NCI-H446 treated with DMSO at 0.1 percent for 48 hours (cell line): ENCODE data around the gene MRPL28.
"Not testable (repeated sequence)": the region's sequence is repeated elsewhere in the genome, so short reads cannot be mapped to it uniquely, and the experiment has no call there.

Experiments
- DNase-seq: peaks from one replicate; lab custom pipeline; 2025; lab: John Stamatoyannopoulos, UW

The MRPL28 gene

GRCh38 chr16:389352-389751 is 19.0 kb upstream of the MRPL28 start:
- no peak for DNase-seq

DNA sequence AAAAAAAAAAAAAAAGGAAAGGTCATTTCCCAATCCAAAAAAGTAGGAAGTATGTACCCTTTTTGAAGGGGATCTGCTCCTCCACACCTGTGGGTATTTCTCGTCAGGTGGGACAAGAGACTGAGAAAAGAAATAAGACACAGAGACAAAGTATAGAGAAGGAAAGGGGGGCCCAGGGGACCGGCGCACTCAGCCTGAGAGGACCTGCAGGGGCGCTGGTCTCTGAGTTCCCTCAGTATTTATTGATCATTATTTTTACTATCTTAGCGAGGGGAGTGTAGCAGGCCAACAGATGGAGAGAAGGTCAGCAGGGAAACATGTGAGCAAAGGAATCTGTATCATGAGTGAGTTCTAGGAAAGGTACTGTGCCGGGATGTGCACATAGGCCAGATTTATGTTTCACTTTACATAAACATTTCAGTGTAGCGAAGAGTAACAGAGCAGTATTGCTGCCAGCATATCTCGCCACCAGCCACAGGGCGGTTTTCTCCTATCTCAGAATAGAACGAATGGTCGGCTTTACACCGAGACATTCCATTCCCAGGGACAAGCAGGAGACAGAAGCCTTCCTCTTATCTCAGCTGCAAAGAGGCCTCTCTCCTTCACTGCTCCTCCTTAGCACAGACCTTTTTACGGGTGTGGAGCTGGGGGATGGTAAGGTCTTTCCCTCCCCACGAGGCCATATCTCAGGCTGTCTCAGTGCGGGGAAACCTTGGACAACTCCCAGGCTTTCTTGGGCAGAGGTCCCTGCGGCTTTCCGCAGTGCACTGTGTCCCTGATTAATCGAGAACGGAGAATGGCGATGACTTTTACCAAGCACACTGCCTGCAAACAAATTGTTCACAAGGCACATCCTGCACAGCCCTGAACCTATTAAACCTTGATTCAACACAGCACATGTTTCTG is 17.7 kb upstream of the MRPL28 start:
- DNase-seq: not testable (repeated sequence)

GRCh38 chr16:386641-387156 is 16.4 kb upstream of the MRPL28 start:
- no peak for DNase-seq

GRCh38 chr16:383326-384051 is 13.2 kb upstream of the MRPL28 start:
- no peak for DNase-seq

DNA sequence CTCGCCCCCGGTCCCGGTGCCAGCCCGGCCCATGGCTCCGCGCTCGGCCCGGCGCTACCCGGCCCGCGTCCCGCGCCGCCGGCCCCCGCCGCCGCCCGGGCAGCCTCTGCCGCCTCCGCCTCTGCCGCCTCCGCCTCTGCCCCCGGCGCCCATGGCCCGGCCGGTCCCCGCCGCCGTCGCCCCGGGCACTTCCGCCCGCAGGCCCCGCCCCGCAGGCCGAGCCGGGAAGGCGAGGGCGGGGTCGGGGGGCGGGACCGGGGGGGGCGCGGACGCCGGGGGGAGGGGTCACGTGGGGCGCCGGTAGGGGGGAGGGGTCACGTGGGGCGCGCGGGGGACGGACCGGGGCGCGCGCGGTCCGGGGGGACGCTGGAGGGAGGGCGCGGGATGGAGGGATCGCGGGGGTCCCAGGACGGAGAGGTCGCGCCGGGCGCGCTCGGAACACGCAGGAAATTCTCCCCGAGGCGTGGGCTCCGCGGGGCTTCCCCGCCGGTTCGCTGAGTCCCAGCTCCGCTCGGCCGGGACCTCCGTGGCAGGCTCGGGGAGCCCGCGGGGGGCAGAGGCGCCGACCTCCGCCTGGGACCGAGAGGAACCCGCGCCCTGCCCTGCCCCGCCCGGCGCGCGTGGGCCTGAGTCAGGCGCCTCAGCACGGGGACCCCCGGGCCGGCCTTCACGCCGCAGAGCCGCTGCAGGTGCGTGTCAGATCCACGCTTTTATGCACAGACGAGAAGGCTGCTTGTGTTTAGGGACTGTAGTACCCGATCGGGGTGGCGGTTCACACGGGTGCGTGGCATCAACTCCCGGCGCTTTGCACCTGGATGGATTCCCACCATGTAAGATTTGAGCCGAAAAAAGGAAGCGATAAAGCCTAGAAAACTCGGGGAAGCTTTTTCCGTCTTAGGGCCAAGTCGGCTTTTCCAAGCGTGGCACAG is 11.7 kb upstream of the MRPL28 start, which contains the start of gene PGAP6:
PGAP6 (minus strand) TSS at position 190 of the 929 bp plus-strand sequence; CDS start at position 33, 157 bp downstream.
- DNase-seq: no peak

DNA sequence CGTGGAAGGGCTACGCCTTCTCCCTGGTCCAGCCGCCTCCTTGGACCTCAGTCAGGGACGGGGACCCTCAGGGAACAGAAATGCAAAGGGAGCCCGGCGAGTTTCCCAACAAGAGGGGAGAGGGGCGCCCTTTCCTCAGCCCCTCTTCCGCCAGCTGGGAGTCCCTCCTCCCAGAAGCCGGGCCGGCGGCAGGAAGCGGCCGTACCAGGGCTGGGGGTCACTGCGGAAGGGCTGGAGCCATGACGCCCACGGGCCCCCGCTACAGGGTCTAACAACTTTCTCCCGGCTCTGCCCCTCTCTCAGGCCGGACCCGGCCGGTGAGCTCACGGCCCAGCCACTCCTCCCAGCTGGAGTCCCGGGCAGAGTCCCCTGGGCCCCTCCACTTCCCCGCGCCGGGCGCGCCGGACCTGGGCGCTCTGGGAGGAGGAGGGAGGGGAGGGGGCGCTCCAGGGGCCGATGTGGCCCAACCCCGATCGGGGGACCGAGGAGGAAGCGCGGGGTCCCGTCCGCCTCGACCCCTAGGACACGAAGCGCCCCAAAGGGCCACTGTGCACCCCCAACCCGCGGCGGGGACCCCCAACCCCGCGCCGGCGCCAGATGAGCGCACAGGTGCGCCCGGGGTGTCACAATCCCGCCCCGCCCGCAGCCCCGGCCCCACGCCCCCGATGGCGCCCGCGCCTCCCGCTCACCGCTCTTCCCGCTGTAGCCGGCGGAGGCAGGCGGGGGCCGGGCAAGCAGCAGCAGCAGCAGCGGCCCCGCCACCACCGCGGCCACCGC is 10.9 kb upstream of the MRPL28 start:
- no peak for DNase-seq

GRCh38 chr16:380762-381011 is 10.3 kb upstream of the MRPL28 start:
- no peak for DNase-seq

DNA sequence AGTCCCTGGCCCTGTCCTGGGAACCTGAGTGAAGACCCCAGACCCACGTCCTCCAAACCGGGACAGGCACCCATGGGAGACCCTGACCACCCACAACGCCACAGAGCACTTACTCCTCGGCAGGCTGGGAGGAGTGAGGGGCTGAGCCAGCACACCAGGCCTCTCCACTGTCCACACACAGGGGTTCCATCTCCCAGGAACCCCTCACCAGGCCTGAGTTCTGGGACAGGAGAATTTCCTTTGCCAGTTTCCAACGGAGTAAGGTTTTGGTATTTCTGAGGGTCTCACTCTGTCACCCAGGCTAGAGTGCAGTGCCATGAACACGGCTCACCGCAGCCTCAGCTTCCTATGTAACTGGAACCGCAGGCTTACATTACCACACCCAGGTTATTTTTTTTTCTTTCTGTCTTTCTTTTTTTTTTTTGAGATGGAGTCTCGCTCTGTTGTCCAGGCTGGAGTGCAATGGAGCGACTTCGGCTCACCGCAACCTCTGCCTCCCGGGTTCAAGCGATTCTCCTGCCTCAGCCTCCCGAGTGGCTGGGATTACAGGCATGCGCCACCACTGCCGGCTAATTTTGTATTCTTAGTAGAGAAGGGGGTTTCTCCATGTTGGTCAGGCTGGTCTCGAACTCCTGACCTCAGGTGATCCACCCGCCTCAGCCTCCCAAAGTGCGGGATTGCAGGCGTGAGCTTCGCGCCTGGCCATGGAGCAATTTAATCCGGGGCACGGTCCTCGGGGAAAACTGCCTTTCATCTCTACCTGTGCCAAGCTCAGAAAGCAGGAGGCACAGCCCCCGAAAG is 9.8 kb upstream of the MRPL28 start:
- DNase-seq: no peak

DNA sequence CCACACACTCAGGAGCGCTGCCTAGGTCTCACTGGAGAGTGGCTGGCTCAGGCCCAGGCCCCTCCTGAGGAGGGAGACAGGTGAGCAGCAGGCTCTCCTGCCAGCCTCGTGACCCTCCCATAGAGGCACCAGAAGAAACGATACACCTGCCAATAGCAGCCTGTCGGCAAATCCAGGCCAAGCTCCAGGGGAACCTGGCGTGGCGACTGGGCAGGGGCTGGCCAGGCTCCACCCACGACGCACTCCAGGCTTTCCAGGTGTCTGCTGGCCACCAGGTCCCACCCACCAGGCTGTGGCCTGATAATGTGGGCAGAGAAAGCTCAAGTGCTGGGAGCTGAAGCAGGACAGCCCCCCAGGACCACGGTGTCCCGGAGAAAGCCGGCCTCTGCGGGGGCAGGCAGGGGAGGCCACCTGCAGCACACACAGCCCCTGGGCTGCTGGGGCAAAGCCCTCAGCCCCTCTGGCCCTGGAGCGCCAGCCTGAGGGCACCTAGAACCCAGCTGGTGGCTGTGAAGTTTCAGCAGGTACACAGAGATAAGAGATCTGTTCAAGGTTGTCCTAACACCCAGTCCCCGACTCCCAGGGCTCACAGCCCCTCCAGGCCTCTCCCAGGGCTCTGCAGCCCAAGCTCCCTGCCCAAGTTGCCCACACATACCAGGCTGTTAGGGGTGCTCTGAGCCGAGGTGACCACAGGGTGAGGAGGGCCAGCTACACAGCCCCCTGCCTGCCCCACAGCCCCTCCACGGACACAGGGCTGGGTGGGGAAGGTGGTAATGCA is 9.0 kb upstream of the MRPL28 start:
- no peak for DNase-seq

GRCh38 chr16:378821-379182 is 8.5 kb upstream of the MRPL28 start:
- DNase-seq: no peak

DNA sequence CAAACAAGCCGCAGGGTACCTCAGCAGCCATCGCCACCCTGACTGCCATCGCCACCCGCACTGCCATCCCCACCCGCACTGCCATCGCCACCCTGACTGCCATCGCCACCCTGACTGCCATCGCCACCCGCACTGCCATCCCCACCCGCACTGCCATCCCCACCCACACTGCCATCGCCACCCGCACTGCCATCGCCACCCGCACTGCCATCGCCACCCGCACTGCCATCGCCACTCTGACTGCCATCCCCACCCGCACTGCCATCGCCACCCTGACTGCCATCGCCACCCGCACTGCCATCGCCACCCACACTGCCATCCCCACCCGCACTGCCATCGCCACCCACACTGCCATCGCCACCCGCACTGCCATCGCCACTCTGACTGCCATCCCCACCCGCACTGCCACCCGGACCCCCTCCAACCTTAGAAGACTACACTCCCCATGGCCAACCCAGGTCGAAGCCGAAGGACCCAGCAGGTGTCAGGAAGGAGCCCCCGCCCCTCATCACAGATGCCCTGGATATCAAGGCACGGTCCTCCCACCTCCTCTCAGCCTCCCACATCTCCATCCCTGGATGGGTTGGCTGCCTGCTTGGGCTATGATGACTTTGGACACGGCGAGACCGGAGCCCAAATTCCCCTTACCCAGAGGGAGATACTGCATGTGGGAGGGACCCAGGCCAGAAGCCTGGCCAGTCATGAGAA is 7.9 kb upstream of the MRPL28 start:
- not testable (repeated sequence) for DNase-seq

DNA sequence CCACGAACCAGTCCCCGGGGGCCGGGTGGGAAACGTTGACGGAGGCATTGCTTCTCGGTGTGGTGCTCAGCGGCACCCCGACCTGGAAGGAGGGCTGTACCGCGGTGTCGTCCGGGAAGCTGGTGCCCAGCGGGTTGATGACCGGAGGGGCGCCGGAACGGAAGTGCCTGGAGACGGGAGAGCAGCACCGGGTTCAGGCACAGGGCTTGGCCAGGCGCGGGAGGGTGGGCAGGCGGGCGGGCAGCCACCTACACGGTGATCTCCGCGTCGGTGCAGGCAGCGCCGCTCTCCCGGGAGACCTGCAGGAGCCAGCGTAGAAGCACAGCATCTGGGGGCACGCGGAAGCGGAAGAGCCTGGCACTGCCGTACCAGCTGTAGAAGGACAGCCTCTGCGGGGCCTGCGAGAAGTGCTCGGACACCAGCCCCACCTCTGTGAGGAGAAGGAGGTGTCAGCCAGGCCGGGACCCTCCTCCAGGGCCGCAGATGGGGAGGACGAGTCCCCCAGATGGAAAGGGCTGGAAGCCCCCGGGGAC is 7.1 kb upstream of the MRPL28 start:
- DNase-seq: no peak

DNA sequence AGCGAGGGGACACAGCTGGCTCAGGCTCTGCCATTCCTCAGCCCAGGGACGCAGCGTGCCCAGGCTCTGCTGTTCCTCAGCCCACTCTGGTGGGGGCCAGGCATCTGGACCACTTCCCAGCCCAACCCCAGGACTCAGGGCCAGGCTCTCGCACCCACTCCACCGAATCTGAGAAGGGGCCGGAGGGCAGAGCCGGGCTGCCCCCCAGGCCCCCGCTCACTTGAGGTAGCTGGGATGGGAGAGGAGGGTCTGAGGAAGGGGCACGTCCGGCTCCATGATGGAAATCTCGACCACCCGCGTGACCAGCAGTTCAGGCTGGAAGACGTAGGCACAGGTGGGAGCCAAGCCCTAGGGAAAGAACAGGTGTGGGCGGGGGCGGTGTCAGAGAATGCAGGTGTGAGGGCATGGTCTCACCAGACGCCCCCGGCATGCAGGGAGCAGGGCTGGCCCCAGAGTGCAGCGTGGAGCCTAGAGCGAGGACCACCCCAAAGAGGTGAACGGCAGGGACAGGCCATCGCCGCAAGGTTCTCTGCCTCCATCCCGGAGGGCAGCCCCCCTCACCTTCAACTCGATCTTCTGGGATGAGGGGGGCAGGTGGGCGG is 6.6 kb upstream of the MRPL28 start:
- DNase-seq: no peak

DNA sequence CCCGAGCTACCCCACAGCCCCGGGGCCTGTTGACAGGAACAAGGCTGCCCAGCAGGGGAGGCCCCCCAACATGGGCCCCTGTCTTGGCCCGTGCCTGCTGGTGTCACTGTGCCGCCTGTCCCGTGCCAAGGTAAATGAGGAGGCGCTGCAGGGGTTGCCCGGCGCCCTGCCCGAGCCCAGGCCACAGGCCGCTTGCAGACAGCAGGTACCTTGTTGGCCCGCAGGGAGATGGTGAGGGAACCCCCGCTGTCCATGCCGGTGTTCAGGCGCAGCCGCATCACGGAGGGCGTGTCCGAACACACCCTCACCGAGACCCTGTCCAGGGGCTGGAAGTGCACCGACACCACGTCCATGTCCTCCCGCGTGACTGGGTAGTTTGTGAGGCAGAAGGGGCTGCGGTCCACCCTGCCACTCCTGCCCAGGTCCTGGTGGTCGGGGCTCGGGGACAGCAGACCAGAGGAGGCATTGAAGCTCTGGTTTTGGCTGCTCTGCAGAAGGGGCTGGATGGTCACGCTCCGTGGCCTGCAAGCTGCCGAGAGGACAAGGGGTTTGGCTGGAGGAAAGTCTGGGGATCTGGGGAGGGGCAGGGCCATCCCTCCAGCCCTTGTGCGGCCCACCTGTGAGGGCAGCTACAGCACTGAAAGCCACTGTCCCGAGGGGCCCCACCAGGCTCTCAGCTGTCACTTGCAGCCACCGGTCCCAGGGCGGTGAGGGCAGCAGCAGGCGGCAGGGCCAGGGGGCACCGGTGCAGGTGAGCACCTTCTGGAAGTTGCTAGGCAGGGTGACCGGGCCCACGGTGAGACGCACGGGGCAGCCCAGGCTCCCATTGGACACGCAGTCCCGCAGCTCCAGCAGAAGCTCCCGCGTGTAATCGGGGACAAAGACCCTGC is 5.8 kb upstream of the MRPL28 start:
- DNase-seq: no peak

DNA sequence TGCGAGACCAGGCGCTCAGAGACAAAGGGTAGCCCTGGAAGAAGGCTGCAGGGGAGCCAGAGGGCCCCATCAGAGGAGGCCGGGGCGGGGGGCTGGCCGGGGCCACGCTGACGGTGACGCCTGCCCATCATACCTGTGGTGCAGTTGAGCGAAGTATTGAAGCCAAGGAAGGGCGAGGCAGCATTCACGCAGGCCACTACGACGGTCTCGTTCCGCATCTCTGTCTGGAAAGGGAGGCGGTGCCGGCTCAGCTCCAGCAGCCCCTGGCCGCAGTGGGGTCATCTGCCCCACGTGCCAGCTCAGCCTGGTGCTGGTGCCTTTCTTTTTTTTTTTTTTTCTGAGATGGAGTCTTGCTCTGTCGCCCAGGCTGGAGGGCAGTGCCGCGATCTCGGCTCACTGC is 4.9 kb upstream of the MRPL28 start:
- DNase-seq: no peak

DNA sequence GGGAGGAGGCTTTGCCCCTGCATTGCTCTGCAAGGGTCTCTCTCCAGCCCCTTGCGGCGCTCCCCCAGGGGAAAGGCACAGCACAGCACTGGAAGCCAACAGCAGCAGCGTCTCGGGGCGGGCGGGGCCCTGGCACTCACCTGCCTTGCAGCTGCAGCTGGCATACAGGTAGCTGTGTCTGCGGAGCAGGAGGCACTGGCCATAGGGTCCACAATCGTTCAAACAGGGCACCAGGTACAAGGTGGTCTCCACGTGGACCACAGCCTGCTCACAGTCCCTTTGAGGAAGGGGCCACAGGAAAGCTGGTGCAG is 4.2 kb upstream of the MRPL28 start:
- no peak for DNase-seq

DNA sequence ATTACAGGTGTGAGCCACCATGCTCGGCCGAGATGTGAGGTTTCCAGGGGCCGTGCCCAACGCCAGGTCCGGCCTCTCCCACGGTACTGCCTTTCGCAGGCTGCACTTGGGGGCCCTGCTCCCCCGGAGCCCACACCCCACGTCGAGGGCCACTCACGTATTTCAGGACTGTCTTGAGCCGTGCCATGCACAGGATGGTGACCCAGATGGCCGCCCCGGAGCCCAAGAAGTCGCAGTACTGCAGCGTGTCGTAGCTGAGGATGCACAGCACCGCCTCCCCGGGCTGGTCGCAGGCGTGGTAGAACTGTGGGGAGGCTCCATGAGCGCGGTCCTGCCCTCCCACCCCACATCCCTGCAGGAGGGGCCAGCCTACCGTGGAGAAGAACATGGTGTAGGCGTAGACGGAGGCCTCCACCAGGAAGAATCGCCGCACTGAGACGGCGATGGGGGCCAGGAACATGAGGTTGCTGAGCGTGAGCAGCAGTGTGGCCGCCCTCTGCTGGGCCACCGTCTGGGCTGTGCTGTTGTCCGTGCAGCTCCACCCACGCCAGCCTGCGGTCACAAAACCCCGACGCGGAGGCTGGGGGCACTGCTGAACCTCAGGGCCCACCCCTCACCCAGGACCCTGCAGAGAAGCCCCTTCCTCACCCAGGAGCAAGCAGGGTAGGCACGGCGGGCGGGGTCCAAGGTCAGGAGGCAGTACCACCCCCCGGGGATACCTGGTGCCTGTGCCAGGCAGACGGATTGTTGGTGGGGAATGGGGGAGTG is 3.7 kb upstream of the MRPL28 start:
- no peak for DNase-seq
